ENCODE data around the gene GPC6.

DNA sequence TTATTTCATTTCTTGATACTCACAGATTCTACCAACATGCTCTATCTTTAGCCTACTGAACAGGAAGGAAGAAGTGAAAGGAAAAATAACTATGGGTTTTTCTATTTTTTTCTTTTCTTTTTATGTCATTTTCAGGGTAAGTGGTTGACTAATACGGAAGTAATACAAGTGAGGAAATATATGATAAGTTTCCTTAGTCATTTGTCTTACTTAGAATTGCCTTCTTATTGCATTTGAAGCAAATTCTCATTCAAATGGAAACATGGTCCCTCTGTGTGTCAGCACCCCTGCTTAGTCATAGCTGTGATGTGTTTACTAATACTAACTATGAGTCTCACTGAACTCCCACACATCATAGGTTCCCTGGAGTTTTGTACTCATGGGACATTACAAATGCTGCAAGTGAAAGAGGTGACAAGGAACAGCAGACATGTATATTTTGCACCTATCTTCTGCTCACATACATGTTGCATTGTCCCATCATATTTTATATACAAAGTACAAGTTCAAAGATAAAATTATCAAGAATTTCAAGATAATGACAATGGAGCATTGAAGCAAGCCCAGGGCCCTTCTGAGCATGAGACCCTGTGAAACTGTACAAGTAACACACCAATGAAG, 1192.8 kb downstream of the GPC6 start:
- 0 out of 2 replicates have a peak, but pooled peaks have one; percentile 27 for TF ChIP-seq EZH2phosphoT487 (IDR thresholded peaks at IDR 0.05; ENCODE audit: insufficient read depth, low read depth)
- TF ChIP-seq EZH2 (IDR thresholded peaks at IDR 0.05; ENCODE audit: insufficient read depth, poor library complexity, severe bottlenecking) = no peak

Measured in GM23248 (cell line).